PC-9 (cell line): ENCODE data around the gene ACVR1. TPM values are rescaled to one million over a fixed set of nuclear protein-coding genes. Genes with fewer than 3 reads are reported as not detected.

ENCODE experiments used
- BruUV-seq: library from RNA; stranded (reverse); fragments of 400-500 nt; replicated peaks from 2 replicates; lab custom pipeline; 2021; lab: Mats Ljungman, UMichigan
- CTCF ChIA-PET: fragments of 300-600 bp; sonication (Branson Sonifier 250); formaldehyde crosslinking; loops from one replicate; lab custom pipeline; 2022; ENCODE audit warnings: antibody characterized with exemption; lab: Charles Lee
- POLR2A ChIA-PET: fragments of 300-600 bp; sonication (Branson Sonifier 250); formaldehyde crosslinking; loops from one replicate; lab custom pipeline; 2022; ENCODE audit warnings: antibody characterized with exemption; ENCODE audit not compliant: unreplicated experiment; lab: Charles Lee
- DNase-seq, 2 experiments: peaks; one replicate each; pipeline versions ENCODE4 v3.0.0 to v3.0.0-alpha.2; 2015 to 2022; ENCODE audit warnings: mixed read lengths in 1 of 2
- H2AFZ ChIP-seq: fragments of 200-600 bp; sonication (generic); 2 replicates; pipeline ENCODE4 v1.8.1; 2017; ENCODE audit warnings: antibody characterized with exemption
- H3F3A ChIP-seq: fragments of 200-600 bp; sonication (generic); 2 replicates; pipeline ENCODE4 v1.8.1; 2017; ENCODE audit warnings: antibody characterized with exemption, mild to moderate bottlenecking, low read depth; ENCODE audit not compliant: insufficient read depth
- H3K27ac ChIP-seq: fragments of 200-600 bp; sonication (generic); 2 replicates; pipeline ENCODE4 v1.6.1; 2016; ENCODE audit warnings: mixed run types
- H3K27me3 ChIP-seq: fragments of 200-600 bp; sonication (generic); 2 replicates; pipeline ENCODE4 v1.6.1; 2016; ENCODE audit warnings: low read depth, mixed run types; ENCODE audit not compliant: insufficient read depth
- H3K36me3 ChIP-seq: fragments of 200-600 bp; sonication (generic); 2 replicates; pipeline ENCODE4 v1.6.1; 2016; ENCODE audit warnings: low read depth, mixed run types
- H3K4me1 ChIP-seq: fragments of 200-600 bp; sonication (generic); replicated peaks from 2 replicates; pipeline ENCODE4 v1.6.1; 2016; ENCODE audit warnings: mixed run types; ENCODE audit not compliant: insufficient read depth
- H3K4me2 ChIP-seq: fragments of 200-600 bp; sonication (generic); 2 replicates; pipeline ENCODE4 v1.6.1; 2017; ENCODE audit warnings: mixed run types
- H3K4me3 ChIP-seq: fragments of 200-600 bp; sonication (generic); 2 replicates; pipeline ENCODE4 v1.6.1; 2016; ENCODE audit warnings: mixed run types
- H3K79me2 ChIP-seq: fragments of 200-600 bp; sonication (generic); 2 replicates; pipeline ENCODE4 v1.6.1; 2017; ENCODE audit warnings: low read depth, mixed run types
- H3K9me2 ChIP-seq: fragments of 200-600 bp; sonication (generic); 2 replicates; pipeline ENCODE4 v1.8.1; 2017; ENCODE audit warnings: mild to moderate bottlenecking; ENCODE audit not compliant: insufficient read depth
- H3K9me3 ChIP-seq: fragments of 200-600 bp; sonication (generic); 2 replicates; pipeline ENCODE4 v1.8.1; 2016; ENCODE audit warnings: low read depth; ENCODE audit not compliant: insufficient read depth
- H4K20me1 ChIP-seq: fragments of 200-600 bp; sonication (generic); 2 replicates; pipeline ENCODE4 v1.8.1; 2017; ENCODE audit not compliant: insufficient read depth
- CTCF ChIP-seq: fragments of 200-600 bp; sonication (generic); conservative IDR thresholded peaks from 2 replicates; pipeline ENCODE4 v1.6.1; 2017; ENCODE audit warnings: mixed run types, antibody characterized with exemption, mild to moderate bottlenecking, moderate library complexity
- EZH2 ChIP-seq: fragments of 200-600 bp; sonication (generic); IDR thresholded peaks from 2 replicates; pipeline ENCODE4 v1.8.0; 2017; ENCODE audit warnings: antibody characterized with exemption, low read depth
- intact Hi-C: fragments of 100-400 bp; cut with micrococcal nuclease; formaldehyde crosslinking; loops from one replicate; pipeline ENCODE4 v1.10.0; 2022; ENCODE audit not compliant: unreplicated experiment
- total RNA-seq: library from RNA; stranded (reverse); gene quantifications from 2 replicates; pipeline ENCODE4 v1.2.3, GENCODE V29; 2021

The ACVR1 gene
- total RNA-seq, 1 experiment from 2014 or later = 8.9 TPM

GRCh38 chr2:157771234-157771633 lies 104.9 kb downstream of the ACVR1 start:
- H3K9me3 ChIP-seq = no peaks in the 10 kb centered on the region
- H4K20me1 ChIP-seq = no peaks in the 10 kb centered on the region
- CTCF ChIA-PET = no interaction called here
- no peak overlapping the region for H3K4me2 ChIP-seq
- H2AFZ ChIP-seq = no peak overlapping the region
- H3K4me1 ChIP-seq = no peaks in the 10 kb centered on the region
- no peaks in the 10 kb centered on the region for H3K79me2 ChIP-seq
- DNase-seq = no peak
- no peak overlapping the region for H3K27ac ChIP-seq
- no peaks in the 10 kb centered on the region for H3K36me3 ChIP-seq
- TF ChIP-seq CTCF (no peak), EZH2 (no peak)
- no peak overlapping the region for H3K4me3 ChIP-seq
- no peaks in the 10 kb centered on the region for H3F3A ChIP-seq
- POLR2A ChIA-PET = no interaction called here
- no TSS peak for BruUV-seq
- no peaks in the 10 kb centered on the region for H3K9me2 ChIP-seq
- no peaks in the 10 kb centered on the region for H3K27me3 ChIP-seq
- intact Hi-C loops = loop anchor here (10.0 kb wide), 1 partner anchor 276 kb away; no protein-coding TSS in a partner anchor

- no peaks in the 10 kb centered on the region for H3K79me2 ChIP-seq
- no peaks in the 10 kb centered on the region for H3K9me3 ChIP-seq
- no peak for TF ChIP-seq EZH2
- no peak for TF ChIP-seq CTCF
- H3K9me2 ChIP-seq = no peaks in the 10 kb centered on the region
- no peak overlapping the region for H3K4me2 ChIP-seq
- no TSS peak for BruUV-seq
- H2AFZ ChIP-seq = no peak overlapping the region
- H3K27ac ChIP-seq = no peak overlapping the region
- H3K4me3 ChIP-seq = no peak overlapping the region
- H3K4me1 ChIP-seq = no peaks in the 10 kb centered on the region
- ChIA-PET CTCF (no interaction called here), POLR2A (no interaction called here)
- H4K20me1 ChIP-seq = no peaks in the 10 kb centered on the region
- no peak for DNase-seq
- H3K27me3 ChIP-seq = no peaks in the 10 kb centered on the region
- no peaks in the 10 kb centered on the region for H3K36me3 ChIP-seq
- no peaks in the 10 kb centered on the region for H3F3A ChIP-seq
- intact Hi-C loops = loop anchor here (10.0 kb wide), 1 partner anchor 275 kb away; no protein-coding TSS in a partner anchor
Measured at GRCh38 chr2:157769856-157770255, 106.3 kb downstream of the ACVR1 start.

GRCh38 chr2:157764386-157764785 lies 111.7 kb downstream of the ACVR1 start:
- Histone ChIP-seq H3K4me2 (no peak overlapping the region), H2AFZ (no peak overlapping the region), H4K20me1 (no peaks in the 10 kb centered on the region), H3F3A (no peaks in the 10 kb centered on the region), H3K79me2 (no peaks in the 10 kb centered on the region), H3K9me3 (no peaks in the 10 kb centered on the region), H3K4me3 (no peak overlapping the region), H3K9me2 (no peaks in the 10 kb centered on the region), H3K27ac (no peak overlapping the region), H3K27me3 (no peaks in the 10 kb centered on the region), H3K36me3 (no peaks in the 10 kb centered on the region), H3K4me1 (no peaks in the 10 kb centered on the region)
- ChIA-PET CTCF (no interaction called here), POLR2A (no interaction called here)
- no TSS peak for BruUV-seq
- TF ChIP-seq CTCF = no peak
- no peak for TF ChIP-seq EZH2
- no peak for DNase-seq
- intact Hi-C loops = no loop called here
